B cell (primary cell): ENCODE data around the gene AFG1L. TPM values are rescaled to one million over a fixed set of nuclear protein-coding genes. Genes with fewer than 3 reads are reported as not detected.

ENCODE experiments used
- ATAC-seq: fragments of 200-7000 bp; cut with Tn5 transposase; one replicate; pipeline ENCODE4 v1.10.0; 2021; ENCODE audit warnings: low read depth, mild to moderate bottlenecking, moderate number of reproducible peaks, moderate library complexity
- CTCF ChIA-PET: fragments of 350-600 bp; sonication (Branson Sonifier 250); formaldehyde crosslinking; loops from one replicate; lab custom pipeline; 2021; ENCODE audit warnings: antibody characterized with exemption, inconsistent platforms; lab: Charles Lee
- POLR2A ChIA-PET: fragments of 350-600 bp; sonication (Branson Sonifier 250); formaldehyde crosslinking; loops from one replicate; lab custom pipeline; 2021; ENCODE audit warnings: antibody characterized with exemption; lab: Charles Lee
- DNase-seq: peaks from one replicate; pipeline ENCODE4 v3.0.0; 2013
- H2AFZ ChIP-seq: 2 replicates; pipeline ENCODE4 v1.6.1; 2012; ENCODE audit warnings: mild to moderate bottlenecking, low read depth, low read length; ENCODE audit not compliant: insufficient read depth, poor library complexity, severe bottlenecking
- H3K27ac ChIP-seq, 2 donors: 1 replicate in 1 of 2; 2 replicates in 1 of 2; pipeline ENCODE4 v1.5.1; 2012 to 2013; ENCODE audit warnings: low read length in 2 of 2, mild to moderate bottlenecking in 2 of 2, moderate library complexity in 1 of 2
- H3K27me3 ChIP-seq, 4 experiments: fragments of 200-600 bp in 1 of 4; sonication (generic) in 1 of 4; replicated peaks in 1 of 4; 1 replicate in 2 of 4; 2 replicates in 2 of 4; pipeline versions ENCODE4 v1.6.1 to v1.7.0; 2013 to 2016; ENCODE audit warnings: low read length in 3 of 4, mild to moderate bottlenecking in 2 of 4, mixed read lengths in 1 of 4, moderate library complexity in 1 of 4; ENCODE audit not compliant: insufficient read depth in 4 of 4, control insufficient read depth in 3 of 4; ENCODE audit errors: control extremely low read depth in 1 of 4
- H3K36me3 ChIP-seq, 2 experiments: replicated peaks in 1 of 2; 1 replicate in 1 of 2; 2 replicates in 1 of 2; pipeline versions ENCODE4 v1.6.1 to v1.7.1; 2013; ENCODE audit warnings: low read length in 1 of 2; ENCODE audit not compliant: insufficient read depth in 2 of 2, control insufficient read depth in 1 of 2; ENCODE audit errors: control extremely low read depth in 1 of 2, extremely low read depth in 1 of 2
- H3K4me1 ChIP-seq, 2 donors: fragments of 200-600 bp in 1 of 2; sonication (generic) in 1 of 2; 1 replicate in 1 of 2; 2 replicates in 1 of 2; pipeline versions ENCODE4 v1.5.1 to v1.6.1; 2013 to 2017; ENCODE audit warnings: low read length in 2 of 2; ENCODE audit not compliant: control insufficient read depth in 2 of 2, insufficient read depth in 2 of 2
- H3K4me2 ChIP-seq: replicated peaks from 2 replicates; pipeline ENCODE3; 2012; ENCODE audit warnings: mild to moderate bottlenecking, low read depth, low read length; ENCODE audit not compliant: poor library complexity, severe bottlenecking
- H3K4me3 ChIP-seq, 5 experiments: fragments of 200-600 bp in 1 of 5; sonication (generic) in 1 of 5; 1 replicate in 3 of 5; 2 replicates in 2 of 5; pipeline versions ENCODE4 v1.5.1 to v1.7.0; 2011 to 2016; ENCODE audit warnings: low read length in 4 of 5, mild to moderate bottlenecking in 4 of 5, low read depth in 2 of 5, control low read depth in 1 of 5, moderate library complexity in 1 of 5; ENCODE audit not compliant: insufficient read depth in 1 of 5; ENCODE audit errors: control extremely low read depth in 1 of 5, extremely low read depth in 1 of 5
- H3K79me2 ChIP-seq: fragments of 200-600 bp; sonication (generic); one replicate; pipeline ENCODE4 v1.6.0; 2016; ENCODE audit warnings: low read length; ENCODE audit not compliant: control insufficient read depth, insufficient read depth
- H3K9ac ChIP-seq: fragments of 200-600 bp; sonication (generic); 2 replicates; pipeline ENCODE4 v1.6.1; 2017; ENCODE audit warnings: mild to moderate bottlenecking, low read length, moderate library complexity
- H3K9me3 ChIP-seq, 3 donors: one replicate each; pipeline versions ENCODE4 v1.6.1 to v1.7.1; 2013; ENCODE audit warnings: low read length in 2 of 3; ENCODE audit not compliant: control insufficient read depth in 2 of 3, insufficient read depth in 1 of 3; ENCODE audit errors: control extremely low read depth in 1 of 3
- H4K20me1 ChIP-seq: 2 replicates; pipeline ENCODE4 v1.6.0; 2012; ENCODE audit warnings: mild to moderate bottlenecking, low read length; ENCODE audit not compliant: insufficient read depth, control insufficient read depth, poor library complexity, severe bottlenecking
- H3K27ac Mint-ChIP-seq: one replicate; pipeline ENCODE4 v1.8.0; 2021; ENCODE audit warnings: mixed read lengths
- H3K27me3 Mint-ChIP-seq: one replicate; pipeline ENCODE4 v1.8.0; 2021; ENCODE audit warnings: mixed read lengths
- H3K4me1 Mint-ChIP-seq: one replicate; pipeline ENCODE4 v1.8.0; 2021; ENCODE audit warnings: mixed read lengths
- H3K4me3 Mint-ChIP-seq: one replicate; pipeline ENCODE4 v1.8.0; 2021; ENCODE audit warnings: mixed read lengths
- H3K9me3 Mint-ChIP-seq: one replicate; pipeline ENCODE4 v1.8.0; 2022; ENCODE audit warnings: mixed read lengths; ENCODE audit not compliant: insufficient read depth
- CTCF ChIP-seq: fragments of 200-600 bp; IDR thresholded peaks from one replicate; pipeline ENCODE4 v1.8.0; 2022; ENCODE audit warnings: antibody characterized with exemption, mild to moderate bottlenecking
- EZH2 ChIP-seq: IDR thresholded peaks from 2 replicates; pipeline ENCODE4 v1.6.1; 2012; ENCODE audit warnings: borderline replicate concordance, low read depth, mild to moderate bottlenecking, moderate library complexity, low read length; ENCODE audit not compliant: insufficient read depth, poor library complexity, severe bottlenecking
- WGBS: methylation state at CpG from one replicate; pipeline ENCODE4 v1.1.5; 2013; ENCODE audit warnings: missing lambda C conversion rate; ENCODE audit not compliant: insufficient coverage; 5-methylcytosine and 5-hydroxymethylcytosine counted together
- intact Hi-C: fragments of 100-400 bp; cut with micrococcal nuclease; formaldehyde crosslinking; loops from one replicate; pipeline ENCODE4 v1.10.0; 2022
- polyA plus RNA-seq: library from polyadenylated mRNA; depleted of rRNA; stranded (reverse); fragments of >200 nt; gene quantifications from 2 replicates; pipeline ENCODE4 v1.2.3, GENCODE V29; 2012
- total RNA-seq, 2 donors: library from RNA; stranded (reverse); fragments of 120-200 nt in 1 of 2; gene quantifications; 1 replicate in 1 of 2; 2 replicates in 1 of 2; pipeline versions ENCODE4 v1.2.3 to v1.2.4, GENCODE V29; 2013 to 2022

AFG1L gene
- total and polyA plus RNA-seq, 2 donors (not counting 1 experiment from before 2014, with no cell fraction given): 1.8 to 14.2 TPM

GRCh38 chr6:108417027-108417426 lies 122.2 kb downstream of the AFG1L start:
- no peak overlapping the region for H3K4me3 ChIP-seq
- Mint-ChIP-seq H3K27me3 (no peaks in the 10 kb centered on the region), H3K4me1 (no peaks in the 10 kb centered on the region), H3K4me3 (no peak overlapping the region), H3K27ac (no peak overlapping the region), H3K9me3 (peaks cover 5% of the 10 kb centered on the region)
- TF ChIP-seq EZH2 (no peak), CTCF (no peak)
- H3K4me1 ChIP-seq: no peaks in the 10 kb centered on the region
- no peak overlapping the region for H3K9ac ChIP-seq
- CTCF ChIA-PET: no interaction called here
- H3K79me2 ChIP-seq: no peaks in the 10 kb centered on the region
- H2AFZ ChIP-seq: no peak overlapping the region
- no peaks in the 10 kb centered on the region for H3K9me3 ChIP-seq
- H4K20me1 ChIP-seq: no peaks in the 10 kb centered on the region
- H3K36me3 ChIP-seq: no peaks in the 10 kb centered on the region
- DNase-seq: no peak
- POLR2A ChIA-PET: no interaction called here
- H3K27me3 ChIP-seq: no peaks in the 10 kb centered on the region
- H3K4me2 ChIP-seq: no peak overlapping the region
- intact Hi-C loops: loop anchor here (10.0 kb wide), 1 partner anchor 52 kb away; no protein-coding TSS in a partner anchor
- no peak overlapping the region for H3K27ac ChIP-seq
- WGBS: 100% methylated on average over 1 of the region's 6 CpGs
- ATAC-seq: no peak

- no peaks in the 10 kb centered on the region for H3K4me1 ChIP-seq
- no peak overlapping the region for H3K27ac Mint-ChIP-seq
- WGBS: no CpG with 5 or more reads among the region's 1 CpG
- no peak for DNase-seq
- no peaks in the 10 kb centered on the region for H3K4me1 Mint-ChIP-seq
- intact Hi-C loops: loop anchor here (10.0 kb wide), 1 partner anchor 55 kb away; no protein-coding TSS in a partner anchor
- ATAC-seq: no peak
- no peaks in the 10 kb centered on the region for H3K9me3 ChIP-seq
- H3K79me2 ChIP-seq: no peaks in the 10 kb centered on the region
- ChIA-PET POLR2A (no interaction called here), CTCF (no interaction called here)
- TF ChIP-seq CTCF (no peak), EZH2 (no peak)
- H3K9ac ChIP-seq: no peak overlapping the region
- H4K20me1 ChIP-seq: no peaks in the 10 kb centered on the region
- no peaks in the 10 kb centered on the region for H3K27me3 Mint-ChIP-seq
- no peak overlapping the region for H3K4me3 Mint-ChIP-seq
- H3K9me3 Mint-ChIP-seq: no peaks in the 10 kb centered on the region
- H3K27me3 ChIP-seq: no peaks in the 10 kb centered on the region
- no peak overlapping the region for H3K4me2 ChIP-seq
- no peaks in the 10 kb centered on the region for H3K36me3 ChIP-seq
- no peak overlapping the region for H3K27ac ChIP-seq
- H3K4me3 ChIP-seq: no peak overlapping the region
- no peak overlapping the region for H2AFZ ChIP-seq
Observed at GRCh38 chr6:108419474-108419873, 124.6 kb downstream of the AFG1L start.
